K562 (cell line): Measurements from ENCODE around the gene ANKRD44. TPM values are rescaled to one million over a fixed set of nuclear protein-coding genes. Genes with fewer than 3 reads are reported as not detected.

Source experiments
- ATAC-seq: fragments of 200-7000 bp; cut with Tn5 transposase; 3 replicates; pipeline ENCODE4 v1.9.1; 2020; ENCODE audit warnings: moderate library complexity
- BruUV-seq: library from RNA; stranded (reverse); fragments of 400-500 nt; replicated peaks from 2 replicates; lab custom pipeline; 2021; lab: Mats Ljungman, UMichigan
- CTCF ChIA-PET: fragments of 300-600 bp; formaldehyde crosslinking; extraction: SDS; loops from one replicate; lab custom pipeline; 2021; ENCODE audit warnings: low intra/inter-chr PET ratio; lab: Yijun Ruan, JAX
- POLR2A ChIA-PET: fragments of 300-600, 350-650 bp; sonication (Branson Sonifier 250); formaldehyde crosslinking; extraction: SDS; loops from one replicate; lab custom pipeline; 2021; ENCODE audit warnings: antibody characterized with exemption, inconsistent platforms; lab: Yijun Ruan, JAX
- DNase-seq, 4 experiments: peaks; one replicate each; pipeline versions ENCODE4 v3.0.0 to v3.0.0-alpha.2; 2011 to 2018; ENCODE audit warnings: low spot score in 3 of 4, mixed read lengths in 3 of 4; ENCODE audit errors: extremely low read depth in 1 of 4
- FAIRE-seq: peaks from 2 replicates; lab custom pipeline; 2011; peaks lifted over from hg19 to GRCh38; lab: Jason Lieb, UNC
- H2AFZ ChIP-seq: 2 replicates; pipeline ENCODE4 v1.6.0; 2011; ENCODE audit warnings: low read depth, low read length, control low read depth, inconsistent platforms
- H3K27ac ChIP-seq: fragments of 200-600 bp; 3 replicates; pipeline ENCODE4 v1.8.0; 2011; ENCODE audit warnings: low read depth, mild to moderate bottlenecking, control low read depth, inconsistent platforms, low read length, moderate library complexity, mixed read lengths; ENCODE audit errors: extremely low read depth
- H3K27me3 ChIP-seq, 2 experiments: fragments of 300-600 bp in 1 of 2; 2 replicates in 1 of 2; 3 replicates in 1 of 2; pipeline versions ENCODE4 v1.6.0 to v1.8.0; 2011; ENCODE audit warnings: inconsistent platforms in 2 of 2, low read length in 2 of 2, mild to moderate bottlenecking in 1 of 2, mixed read lengths in 1 of 2, moderate library complexity in 1 of 2; ENCODE audit not compliant: control insufficient read depth in 2 of 2, insufficient read depth in 2 of 2
- H3K36me3 ChIP-seq: fragments of 300-600 bp; 3 replicates; pipeline ENCODE4 v1.8.0; 2011; ENCODE audit warnings: mild to moderate bottlenecking, low read length, inconsistent platforms; ENCODE audit not compliant: control insufficient read depth, insufficient read depth
- H3K4me1 ChIP-seq, 2 experiments: fragments of 200-600 bp in 1 of 2; replicated peaks in 1 of 2; 2 replicates in 1 of 2; 3 replicates in 1 of 2; pipeline versions ENCODE4 v1.5.1 to v1.8.0; 2011; ENCODE audit warnings: inconsistent platforms in 2 of 2, low read length in 2 of 2, mild to moderate bottlenecking in 1 of 2, mixed read lengths in 1 of 2, moderate library complexity in 1 of 2; ENCODE audit not compliant: control insufficient read depth in 2 of 2, insufficient read depth in 2 of 2
- H3K4me2 ChIP-seq: 2 replicates; pipeline ENCODE4 v1.6.1; 2011; ENCODE audit warnings: low read length, control low read depth, inconsistent platforms, mixed read lengths; ENCODE audit not compliant: insufficient read depth
- H3K4me3 ChIP-seq: fragments of 200-600 bp; sonication (generic), shearing (Covaris generic); 2 replicates; pipeline ENCODE4 v1.5.1; 2016; ENCODE audit warnings: control low read depth, inconsistent platforms
- H3K79me2 ChIP-seq: fragments of 200-600 bp; 3 replicates; pipeline ENCODE4 v1.8.0; 2011; ENCODE audit warnings: low read length, inconsistent platforms; ENCODE audit not compliant: control insufficient read depth, insufficient read depth
- H3K9ac ChIP-seq, 2 experiments: 2 replicates each; pipeline versions ENCODE4 v1.6.0 to v1.6.1; 2011; ENCODE audit warnings: low read depth in 2 of 2, low read length in 2 of 2, control low read depth in 1 of 2, inconsistent platforms in 1 of 2, mild to moderate bottlenecking in 1 of 2, mixed read lengths in 1 of 2; ENCODE audit not compliant: insufficient read depth in 1 of 2
- H3K9me1 ChIP-seq: one replicate; pipeline ENCODE4 v1.6.0; 2011; ENCODE audit warnings: inconsistent platforms, mild to moderate bottlenecking, low read length, moderate library complexity; ENCODE audit not compliant: control insufficient read depth, insufficient read depth
- H3K9me3 ChIP-seq: replicated peaks from 2 replicates; pipeline ENCODE4 v1.5.1; 2011; ENCODE audit warnings: low read depth, low read length, inconsistent platforms; ENCODE audit not compliant: control insufficient read depth, insufficient read depth
- H4K20me1 ChIP-seq: replicated peaks from 2 replicates; pipeline ENCODE4 v1.6.1; 2011; ENCODE audit warnings: low read length, inconsistent platforms, mixed read lengths; ENCODE audit not compliant: control insufficient read depth, insufficient read depth
- MYBL2 ChIP-seq, 2 experiments: fragments of 450-650 bp in 1 of 2; sonication (generic) in 1 of 2; formaldehyde crosslinking in 1 of 2; IDR thresholded peaks; 2 replicates each; pipeline versions ENCODE4 v1.6.1 to v1.8.1; 2017 to 2022; ENCODE audit warnings: borderline replicate concordance in 1 of 2, inconsistent platforms in 1 of 2, low read depth in 1 of 2, mild to moderate bottlenecking in 1 of 2, missing genetic modification reagents in 1 of 2, moderate library complexity in 1 of 2
- RNF2 ChIP-seq: sonication (generic); IDR thresholded peaks from 2 replicates; pipeline ENCODE4 v1.6.1; 2016
- SAFB2 ChIP-seq: fragments of 200-400 bp; formaldehyde crosslinking; IDR thresholded peaks from 2 replicates; pipeline ENCODE4 v1.6.1; 2018; ENCODE audit warnings: borderline replicate concordance, low read length, low read depth, moderate library complexity; ENCODE audit not compliant: severe bottlenecking
- ZNF143 ChIP-seq: sonication (generic); formaldehyde crosslinking; IDR thresholded peaks from 2 replicates; pipeline ENCODE4 v1.9.0; 2022; ENCODE audit warnings: mild to moderate bottlenecking, missing genetic modification reagents
- ZNF316 ChIP-seq: fragments of 450-650 bp; IDR thresholded peaks from 2 replicates; pipeline ENCODE4 v1.6.1; 2016
- WGBS: fragments of 100-300 bp; shearing (Covaris generic); methylation state at CpG from one replicate; pipeline ENCODE4 v1.1.6; 2016; ENCODE audit warnings: low coverage, mixed read lengths; ENCODE audit not compliant: insufficient coverage; ENCODE audit errors: missing lambda C conversion rate; 5-methylcytosine and 5-hydroxymethylcytosine counted together
- in situ Hi-C: fragments of 300-500 bp; cut with MboI; formaldehyde crosslinking; loops from 4 replicates; pipeline ENCODE4 v1.15.0; 2018; ENCODE audit warnings: inconsistent platforms, mixed read lengths
- intact Hi-C: fragments of 100-400 bp; cut with micrococcal nuclease; formaldehyde crosslinking; loops from 2 replicates; pipeline ENCODE4 v1.14.2; 2022
- polyA plus RNA-seq, 8 experiments: library from polyadenylated mRNA; depleted of rRNA in 4 of 8; stranded (reverse) in 5 of 8; unstranded in 3 of 8; fragments of >200 nt; fragmentation: Nextera tagmentation in 2 of 8; fragmentation: Illumina TruSeq in 1 of 8; extraction: Ambion mirVana in 2 of 8; extraction: Trizol in 1 of 8; gene quantifications; 2 replicates each; pipeline versions ENCODE4 v1.2.1 to v1.2.3, GENCODE V29; 2011 to 2014; ENCODE audit warnings: inconsistent platforms in 1 of 8, missing spikeins in 1 of 8
- total RNA-seq, 7 experiments: library from RNA; depleted of rRNA in 6 of 7; stranded (reverse); fragments of >200 nt in 6 of 7; fragmentation: Illumina TruSeq in 2 of 7; extraction: Trizol in 2 of 7; gene quantifications; 2 replicates each; pipeline versions ENCODE4 v1.2.1 to v1.2.3, GENCODE V29; 2011 to 2021; ENCODE audit warnings: low replicate concordance in 1 of 7
- TF ChIP-seq, protein P1 (sequence below): fragments of 450-650 bp; IDR thresholded peaks from 2 replicates; pipeline ENCODE4 v1.6.1; 2016; ENCODE audit warnings: low read depth, mild to moderate bottlenecking, moderate library complexity
- TF ChIP-seq, protein P2 (sequence below): fragments of 150-350 bp; IDR thresholded peaks from 2 replicates; pipeline ENCODE4 v1.6.1; 2014; ENCODE audit warnings: low read depth, mild to moderate bottlenecking, low read length, borderline replicate concordance

Gene ANKRD44
- total and polyA plus RNA-seq, 9 of the 15 experiments (the other 6 are each of a cell fraction or from before 2014, with no cell fraction given), result 0.03 to 0.64 (median 0.07) TPM; not detected in 3

- no peak for TF ChIP-seq MYBL2 (IDR thresholded peaks at IDR 0.05; ENCODE audit: low read depth)
- TF ChIP-seq MYBL2 (CRISPR knock-in tag; IDR thresholded peaks at IDR 0.05; ENCODE audit: borderline replicate concordance), result no peak
- no peak for TF ChIP-seq ZNF143 (CRISPR knock-in tag)
- TF ChIP-seq, protein P1, sequence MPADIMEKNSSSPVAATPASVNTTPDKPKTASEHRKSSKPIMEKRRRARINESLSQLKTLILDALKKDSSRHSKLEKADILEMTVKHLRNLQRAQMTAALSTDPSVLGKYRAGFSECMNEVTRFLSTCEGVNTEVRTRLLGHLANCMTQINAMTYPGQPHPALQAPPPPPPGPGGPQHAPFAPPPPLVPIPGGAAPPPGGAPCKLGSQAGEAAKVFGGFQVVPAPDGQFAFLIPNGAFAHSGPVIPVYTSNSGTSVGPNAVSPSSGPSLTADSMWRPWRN, result no peak
Measured at GRCh38 chr2:197306024-197306695, 4.4 kb downstream of the ANKRD44 start (continued).

GRCh38 chr2:197304556-197305011, 6.0 kb downstream of the ANKRD44 start:
- 4% methylated on average over 3 of the region's 3 CpGs for WGBS
- no peaks in the 10 kb centered on the region for H3K9me3 ChIP-seq
- no peaks in the 10 kb centered on the region for H4K20me1 ChIP-seq
- no peak overlapping the region for H3K4me2 ChIP-seq
- ChIA-PET POLR2A (no interaction called here), CTCF (no interaction called here)
- H3K4me1 ChIP-seq, result no peaks in the 10 kb centered on the region; a peak in 1 of 5 replicates
- no peaks in the 10 kb centered on the region for H3K9me1 ChIP-seq
- no peak overlapping the region for H2AFZ ChIP-seq
- no peak overlapping the region for H3K4me3 ChIP-seq
- no peak overlapping the region for H3K9ac ChIP-seq
- DNase-seq (no peak), FAIRE-seq (no peak), ATAC-seq (no peak)
- H3K27me3 ChIP-seq, result peaks cover 3% of the 10 kb centered on the region in 2 experiments
- intact Hi-C loops, result no loop called here
- BruUV-seq, result no TSS peak
- no peak overlapping the region for H3K27ac ChIP-seq
- no peaks in the 10 kb centered on the region for H3K79me2 ChIP-seq
- H3K36me3 ChIP-seq, result no peaks in the 10 kb centered on the region
- no peak for TF ChIP-seq RNF2
- TF ChIP-seq ZNF316, result no peak
- TF ChIP-seq SAFB2, result no peak
- TF ChIP-seq, protein P2, sequence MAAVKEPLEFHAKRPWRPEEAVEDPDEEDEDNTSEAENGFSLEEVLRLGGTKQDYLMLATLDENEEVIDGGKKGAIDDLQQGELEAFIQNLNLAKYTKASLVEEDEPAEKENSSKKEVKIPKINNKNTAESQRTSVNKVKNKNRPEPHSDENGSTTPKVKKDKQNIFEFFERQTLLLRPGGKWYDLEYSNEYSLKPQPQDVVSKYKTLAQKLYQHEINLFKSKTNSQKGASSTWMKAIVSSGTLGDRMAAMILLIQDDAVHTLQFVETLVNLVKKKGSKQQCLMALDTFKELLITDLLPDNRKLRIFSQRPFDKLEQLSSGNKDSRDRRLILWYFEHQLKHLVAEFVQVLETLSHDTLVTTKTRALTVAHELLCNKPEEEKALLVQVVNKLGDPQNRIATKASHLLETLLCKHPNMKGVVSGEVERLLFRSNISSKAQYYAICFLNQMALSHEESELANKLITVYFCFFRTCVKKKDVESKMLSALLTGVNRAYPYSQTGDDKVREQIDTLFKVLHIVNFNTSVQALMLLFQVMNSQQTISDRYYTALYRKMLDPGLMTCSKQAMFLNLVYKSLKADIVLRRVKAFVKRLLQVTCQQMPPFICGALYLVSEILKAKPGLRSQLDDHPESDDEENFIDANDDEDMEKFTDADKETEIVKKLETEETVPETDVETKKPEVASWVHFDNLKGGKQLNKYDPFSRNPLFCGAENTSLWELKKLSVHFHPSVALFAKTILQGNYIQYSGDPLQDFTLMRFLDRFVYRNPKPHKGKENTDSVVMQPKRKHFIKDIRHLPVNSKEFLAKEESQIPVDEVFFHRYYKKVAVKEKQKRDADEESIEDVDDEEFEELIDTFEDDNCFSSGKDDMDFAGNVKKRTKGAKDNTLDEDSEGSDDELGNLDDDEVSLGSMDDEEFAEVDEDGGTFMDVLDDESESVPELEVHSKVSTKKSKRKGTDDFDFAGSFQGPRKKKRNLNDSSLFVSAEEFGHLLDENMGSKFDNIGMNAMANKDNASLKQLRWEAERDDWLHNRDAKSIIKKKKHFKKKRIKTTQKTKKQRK, result no peak
- in situ Hi-C loops, result no loop called here
